HG02938 (cell line): Measurements from ENCODE around the gene CPEB4.

Experiments used
- ATAC-seq: cut with Tn5 transposase; IDR thresholded peaks from one replicate; pipeline ENCODE4 v1.9.1; 2021; ENCODE audit warnings: mild to moderate bottlenecking, moderate library complexity; ENCODE audit not compliant: unreplicated experiment

Gene CPEB4

GRCh38 chr5:173941102-173941501, 53.0 kb downstream of the CPEB4 start:
- ATAC-seq, result no peak

- no peak for ATAC-seq
Measured at GRCh38 chr5:173941758-173942401, 53.7 kb downstream of the CPEB4 start.

- no peak for ATAC-seq
Measured at GRCh38 chr5:173944511-173944910, 56.4 kb downstream of the CPEB4 start.

DNA sequence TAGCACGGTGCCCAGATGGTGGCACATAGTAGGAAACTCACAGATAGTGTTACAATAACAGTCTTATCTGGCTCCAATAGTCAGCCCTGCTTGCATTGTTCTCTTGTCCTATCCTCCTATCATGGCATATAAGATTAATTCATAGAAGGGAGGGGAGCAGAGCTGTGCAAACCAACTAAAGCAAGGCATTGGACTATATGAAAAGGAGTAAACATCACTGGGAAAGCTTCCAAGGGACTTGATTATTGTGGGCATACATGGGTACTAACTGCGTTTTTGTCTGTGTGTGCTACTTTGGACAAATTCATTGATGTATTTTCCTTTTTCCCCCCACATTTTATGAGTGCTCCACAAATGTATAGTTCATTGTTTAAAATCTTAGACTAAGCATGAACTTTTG, 57.0 kb downstream of the CPEB4 start:
- no peak for ATAC-seq

DNA sequence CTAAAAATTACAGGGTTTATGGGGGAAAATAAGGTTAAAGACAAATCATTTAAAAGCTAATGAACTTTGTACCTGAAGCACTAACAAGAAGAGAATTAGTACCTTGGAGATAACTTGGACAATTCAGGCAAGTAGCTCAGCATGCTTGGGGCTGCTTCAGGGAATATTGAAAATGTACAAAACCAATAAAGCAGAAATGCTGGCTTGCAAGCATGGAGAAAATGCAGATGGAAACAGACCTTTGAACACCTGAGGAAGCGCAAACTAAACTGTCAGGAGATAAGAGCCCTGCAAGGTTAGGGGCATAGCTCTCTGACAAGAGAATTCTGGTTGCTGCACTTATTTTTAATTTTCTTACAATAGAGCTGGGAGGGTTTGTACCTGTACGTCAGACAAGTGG, 58.2 kb downstream of the CPEB4 start:
- ATAC-seq, result no peak

GRCh38 chr5:173950829-173951228, 62.7 kb downstream of the CPEB4 start:
- ATAC-seq, result no peak

GRCh38 chr5:173953528-173954090, 65.5 kb downstream of the CPEB4 start:
- ATAC-seq, result no peak

DNA sequence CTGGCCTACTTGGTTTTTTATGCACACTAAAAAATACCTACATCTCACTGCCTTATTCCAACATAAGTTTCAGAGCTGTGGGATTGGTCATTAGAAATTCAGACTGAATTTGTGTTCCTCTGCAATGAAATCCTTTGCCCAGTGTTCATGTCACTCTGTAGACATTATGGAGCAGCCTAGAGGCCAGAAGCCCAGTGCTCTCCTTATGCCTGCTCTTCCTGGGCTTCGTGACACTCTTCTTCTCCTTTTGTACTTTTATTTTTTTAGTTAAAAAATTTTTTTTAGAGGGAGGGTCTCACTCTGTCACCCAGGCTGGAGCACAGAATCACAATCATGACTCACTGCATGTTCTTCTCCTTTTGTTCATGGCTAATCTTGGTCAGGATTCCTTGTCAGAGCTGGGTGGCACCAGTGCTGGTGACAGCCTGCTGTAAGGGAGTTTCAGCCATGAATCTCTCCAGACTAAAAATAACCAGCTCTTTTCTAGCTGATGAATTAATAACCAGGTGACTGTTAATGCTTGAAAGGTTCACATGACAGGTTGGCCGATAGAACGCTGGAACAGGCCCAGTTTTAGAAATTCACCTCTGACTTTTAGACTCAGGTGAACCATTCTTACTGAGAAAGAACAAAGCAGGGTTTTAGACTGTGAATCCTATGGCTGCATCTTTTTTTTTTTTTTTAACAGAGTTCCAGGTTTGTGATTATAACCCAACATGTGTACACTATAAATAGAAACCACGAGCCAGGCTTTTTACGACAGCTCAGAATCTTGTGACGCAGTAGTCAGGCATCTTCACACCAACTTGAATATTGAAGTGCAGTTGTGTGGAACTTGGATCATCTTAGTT, 66.7 kb downstream of the CPEB4 start:
- ATAC-seq, result no peak

- ATAC-seq, result no peak
Measured at GRCh38 chr5:173960986-173961385, 72.8 kb downstream of the CPEB4 start.

DNA sequence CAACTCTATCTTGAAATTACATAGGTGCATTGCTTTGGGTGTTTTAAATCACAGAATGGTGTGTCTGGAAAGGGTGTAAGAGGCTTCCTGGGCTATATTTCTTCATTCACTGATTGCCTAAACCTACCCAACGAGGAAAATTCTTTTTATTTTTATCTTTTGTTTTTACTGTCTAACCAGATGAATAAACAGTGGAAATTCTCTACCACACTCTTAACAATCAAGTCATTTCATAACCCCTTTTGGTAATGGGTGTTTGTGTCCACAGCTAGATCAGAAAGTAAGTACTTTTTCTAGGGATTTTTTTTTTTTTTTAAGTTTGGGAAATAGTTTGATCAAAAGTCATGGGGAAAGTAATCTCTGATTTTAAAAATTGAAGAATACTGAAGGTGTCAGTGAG, 73.3 kb downstream of the CPEB4 start:
- ATAC-seq, result no peak

DNA sequence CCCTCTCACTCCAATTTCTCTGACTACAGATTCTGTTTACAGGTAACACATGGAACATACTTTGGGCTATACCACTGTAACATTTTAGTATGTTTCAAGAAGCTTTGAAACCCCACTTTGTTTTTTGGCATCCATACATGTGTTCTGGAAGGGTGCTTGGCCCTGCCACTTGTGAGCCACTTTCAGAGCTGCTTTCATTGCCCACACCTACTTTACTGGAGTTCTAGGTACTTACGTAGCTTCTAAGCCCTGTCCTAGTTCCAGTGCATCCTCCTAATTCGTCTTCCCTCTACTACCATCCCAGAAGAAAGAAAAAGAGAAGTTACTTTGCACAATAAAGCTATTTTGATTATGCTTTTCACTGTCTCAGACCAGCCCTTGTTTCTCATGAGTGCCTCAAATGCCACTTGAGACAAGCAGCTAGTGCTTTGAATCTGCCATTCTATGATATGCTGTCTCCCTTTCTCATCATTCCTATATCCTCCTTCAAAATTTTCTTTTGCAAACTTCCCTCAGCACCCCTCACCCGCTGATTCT, 74.4 kb downstream of the CPEB4 start:
- ATAC-seq, result no peak

- no peak for ATAC-seq
Measured at GRCh38 chr5:173963182-173963838, 75.2 kb downstream of the CPEB4 start.

DNA sequence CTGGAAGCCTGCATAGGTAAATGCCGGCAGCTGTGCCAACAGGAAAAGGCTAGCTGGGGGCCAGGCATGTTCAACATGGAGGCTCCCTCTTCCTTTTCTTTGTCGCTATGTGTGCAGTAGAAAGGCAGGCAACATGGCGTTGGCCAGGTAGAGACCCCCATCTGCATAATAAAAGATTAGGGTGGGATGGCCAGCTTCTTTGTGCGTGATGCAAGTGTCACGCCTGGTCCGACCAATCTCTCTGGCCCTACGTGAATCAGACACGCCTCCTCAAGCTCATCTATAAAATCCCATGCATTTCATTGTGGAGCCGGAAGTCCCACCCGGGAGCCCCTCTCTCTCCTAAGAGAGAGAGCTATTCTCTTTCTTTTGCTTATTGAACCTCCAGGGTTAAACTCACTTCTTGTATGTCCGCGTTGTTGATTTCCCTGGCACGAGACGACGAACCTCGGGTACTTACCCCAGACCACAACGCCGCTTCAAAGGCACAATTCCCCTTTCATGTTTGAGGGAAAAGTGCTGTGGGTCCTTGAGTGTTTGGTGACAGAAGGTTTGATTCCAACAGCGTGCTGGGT, 75.8 kb downstream of the CPEB4 start:
- no peak for ATAC-seq

- ATAC-seq, result no peak
Measured at GRCh38 chr5:173964506-173964905, 76.4 kb downstream of the CPEB4 start.

DNA sequence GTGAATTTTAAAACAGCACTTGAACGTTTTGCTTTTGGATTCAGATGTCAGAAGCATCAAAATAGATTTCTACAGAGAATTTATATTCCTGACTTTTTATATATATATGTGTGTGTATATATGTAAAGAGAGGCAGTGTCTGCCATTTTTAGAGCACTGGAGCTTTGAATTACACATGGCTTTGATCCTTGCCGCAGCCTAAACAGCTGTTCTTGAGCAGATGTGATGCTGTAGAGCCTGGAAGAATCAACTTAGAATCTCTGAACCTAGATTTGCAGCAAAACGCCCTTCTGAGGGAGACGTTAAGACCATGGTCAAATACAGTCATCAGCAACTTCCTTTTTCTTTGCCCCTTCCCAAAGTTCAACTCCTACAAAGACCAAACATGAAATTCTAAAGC, 79.1 kb downstream of the CPEB4 start:
- no peak for ATAC-seq

- no peak for ATAC-seq
Measured at GRCh38 chr5:173968154-173968797, 80.1 kb downstream of the CPEB4 start.

DNA sequence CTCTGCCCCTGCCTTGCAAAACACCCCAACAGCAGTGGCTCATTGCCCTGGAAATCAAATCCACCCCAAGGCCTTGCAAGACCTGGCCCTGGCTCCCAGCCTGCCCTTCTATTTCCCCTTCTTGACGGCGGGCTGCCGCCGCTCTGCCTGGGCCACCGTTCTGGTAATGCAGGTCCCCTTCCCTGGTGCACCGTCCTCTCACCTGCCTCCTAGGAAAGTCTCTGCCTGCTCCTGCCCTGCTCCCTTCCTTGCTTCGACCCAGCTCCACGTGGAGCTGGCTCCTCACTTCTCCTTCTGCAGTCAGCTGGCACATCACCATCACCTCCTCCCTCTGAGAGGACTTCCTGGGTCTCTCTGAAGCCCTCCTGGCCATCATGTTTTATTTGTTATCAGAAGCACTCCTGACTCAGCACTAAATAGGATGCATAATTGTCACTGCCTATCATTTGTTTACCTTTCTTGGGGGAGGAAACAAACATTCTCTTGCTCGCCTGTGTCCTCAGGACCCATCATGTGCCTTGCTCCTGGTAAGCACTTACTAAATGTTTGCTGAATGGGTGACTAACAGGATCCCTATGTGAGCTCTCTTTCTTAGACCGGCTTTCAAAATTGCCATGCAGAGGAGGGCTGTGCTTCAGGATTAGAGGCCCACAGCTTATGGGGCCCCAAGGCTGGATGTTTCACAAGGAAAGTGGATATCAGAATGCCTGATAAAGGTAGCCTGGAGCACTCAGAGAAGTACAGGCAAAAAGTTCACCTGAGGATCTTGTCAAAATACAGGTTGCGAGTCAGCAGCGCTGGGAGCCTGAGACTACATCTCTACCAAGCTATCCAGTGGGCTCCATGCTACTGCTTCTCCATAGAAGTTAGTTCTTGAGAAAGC, 81.3 kb downstream of the CPEB4 start:
- no peak for ATAC-seq

DNA sequence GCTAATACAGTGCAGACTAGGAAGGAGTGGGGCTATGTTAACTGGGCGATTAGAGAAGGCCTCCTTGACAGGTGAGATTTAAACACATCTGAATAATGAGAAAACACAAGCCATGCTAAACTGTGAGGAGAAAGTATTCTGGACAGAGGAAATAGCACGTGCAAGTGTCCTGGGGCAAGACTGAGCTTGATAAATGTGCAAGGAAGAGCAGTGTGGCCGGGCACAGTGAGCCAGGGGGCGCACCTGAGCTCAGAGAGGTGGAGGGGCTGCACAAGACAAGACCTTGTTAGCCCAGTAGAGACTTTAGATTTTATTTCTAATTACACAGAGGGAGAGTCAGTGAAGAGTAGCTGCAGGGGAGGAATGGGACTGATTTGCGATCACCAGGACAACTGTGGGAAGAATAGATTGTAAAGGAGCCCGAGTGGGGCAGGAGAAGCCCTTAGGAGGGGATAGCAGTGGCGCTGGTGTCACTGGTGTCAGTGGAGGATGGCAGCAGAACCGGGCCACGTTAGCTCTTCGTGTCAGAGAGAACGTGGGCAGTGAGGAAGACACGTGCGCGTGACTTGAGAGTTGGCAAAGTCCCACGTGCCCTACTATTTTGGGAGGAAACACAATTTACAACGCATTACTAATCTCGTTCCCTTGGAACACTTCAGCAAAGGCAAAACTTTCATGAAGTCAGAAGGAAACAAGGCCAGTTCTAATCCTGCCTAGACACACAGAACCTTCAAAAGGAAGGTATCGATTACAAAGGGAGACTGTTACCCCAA, 82.9 kb downstream of the CPEB4 start:
- ATAC-seq, result no peak
